Fibroblast of mammary gland (primary cell): ENCODE results near the gene CHRNA5.

Source experiments
- DNase-seq: peaks from one replicate; pipeline ENCODE4 v3.0.0-alpha.2; 2010; ENCODE audit warnings: low read depth
- H3K4me3 ChIP-seq: 2 replicates; pipeline ENCODE4 v1.5.1; 2011; ENCODE audit warnings: low read depth, mild to moderate bottlenecking, low read length, moderate library complexity; ENCODE audit not compliant: control insufficient read depth
- TF ChIP-seq, protein P1 (sequence below): conservative IDR thresholded peaks from 2 replicates; pipeline ENCODE4 v1.5.1; 2011; ENCODE audit warnings: low read depth, low read length, inconsistent platforms; ENCODE audit not compliant: control insufficient read depth, insufficient read depth

Gene CHRNA5

DNA sequence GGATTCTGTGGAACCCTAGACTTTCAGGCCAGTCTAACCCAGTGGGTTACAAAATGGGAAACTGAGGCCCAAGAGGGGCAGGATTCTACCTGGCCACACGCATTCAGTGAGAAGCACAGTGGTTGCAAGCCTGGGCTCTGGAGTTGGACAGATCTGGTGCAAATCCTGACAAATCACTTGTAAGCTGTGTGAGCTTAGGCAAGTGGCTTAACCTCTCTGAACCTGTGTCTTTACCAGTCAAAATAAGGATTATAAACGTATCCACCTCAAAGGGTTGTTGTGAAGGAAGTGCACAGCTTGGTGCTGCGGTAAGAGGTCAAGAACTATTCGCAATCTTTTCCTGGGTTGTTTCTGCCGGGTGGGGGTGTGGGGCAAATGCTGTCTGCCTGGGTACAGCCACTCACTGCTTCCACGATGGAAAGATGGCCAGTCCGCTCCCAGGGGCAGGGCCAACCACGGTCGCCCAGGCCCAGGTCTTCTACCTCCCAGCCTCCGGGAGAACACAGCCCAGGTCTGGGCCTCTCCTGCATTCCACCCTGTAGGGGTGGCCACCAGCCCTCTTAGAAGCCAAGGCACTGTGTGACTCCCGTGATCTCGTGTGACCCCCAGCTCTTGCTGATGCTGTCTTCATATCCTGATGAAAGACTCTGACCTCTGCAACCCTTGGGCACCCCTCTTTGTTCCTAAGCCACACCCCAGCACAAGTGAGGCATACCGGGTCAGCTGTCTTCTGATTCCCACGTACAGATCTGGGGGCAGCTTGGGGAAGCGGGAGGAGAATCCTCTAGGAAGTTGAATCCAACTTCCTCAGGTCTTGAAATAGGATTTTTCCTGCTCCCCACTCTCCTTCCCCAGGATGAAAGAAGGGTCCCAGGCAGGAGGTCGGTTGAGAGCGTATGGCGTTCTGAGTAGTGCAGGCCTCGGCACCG lies 54.0 kb downstream of the CHRNA5 start:
- no peak overlapping the region for H3K4me3 ChIP-seq
- TF ChIP-seq, protein P1, sequence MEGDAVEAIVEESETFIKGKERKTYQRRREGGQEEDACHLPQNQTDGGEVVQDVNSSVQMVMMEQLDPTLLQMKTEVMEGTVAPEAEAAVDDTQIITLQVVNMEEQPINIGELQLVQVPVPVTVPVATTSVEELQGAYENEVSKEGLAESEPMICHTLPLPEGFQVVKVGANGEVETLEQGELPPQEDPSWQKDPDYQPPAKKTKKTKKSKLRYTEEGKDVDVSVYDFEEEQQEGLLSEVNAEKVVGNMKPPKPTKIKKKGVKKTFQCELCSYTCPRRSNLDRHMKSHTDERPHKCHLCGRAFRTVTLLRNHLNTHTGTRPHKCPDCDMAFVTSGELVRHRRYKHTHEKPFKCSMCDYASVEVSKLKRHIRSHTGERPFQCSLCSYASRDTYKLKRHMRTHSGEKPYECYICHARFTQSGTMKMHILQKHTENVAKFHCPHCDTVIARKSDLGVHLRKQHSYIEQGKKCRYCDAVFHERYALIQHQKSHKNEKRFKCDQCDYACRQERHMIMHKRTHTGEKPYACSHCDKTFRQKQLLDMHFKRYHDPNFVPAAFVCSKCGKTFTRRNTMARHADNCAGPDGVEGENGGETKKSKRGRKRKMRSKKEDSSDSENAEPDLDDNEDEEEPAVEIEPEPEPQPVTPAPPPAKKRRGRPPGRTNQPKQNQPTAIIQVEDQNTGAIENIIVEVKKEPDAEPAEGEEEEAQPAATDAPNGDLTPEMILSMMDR, result no peak
- DNase-seq, result no peak

DNA sequence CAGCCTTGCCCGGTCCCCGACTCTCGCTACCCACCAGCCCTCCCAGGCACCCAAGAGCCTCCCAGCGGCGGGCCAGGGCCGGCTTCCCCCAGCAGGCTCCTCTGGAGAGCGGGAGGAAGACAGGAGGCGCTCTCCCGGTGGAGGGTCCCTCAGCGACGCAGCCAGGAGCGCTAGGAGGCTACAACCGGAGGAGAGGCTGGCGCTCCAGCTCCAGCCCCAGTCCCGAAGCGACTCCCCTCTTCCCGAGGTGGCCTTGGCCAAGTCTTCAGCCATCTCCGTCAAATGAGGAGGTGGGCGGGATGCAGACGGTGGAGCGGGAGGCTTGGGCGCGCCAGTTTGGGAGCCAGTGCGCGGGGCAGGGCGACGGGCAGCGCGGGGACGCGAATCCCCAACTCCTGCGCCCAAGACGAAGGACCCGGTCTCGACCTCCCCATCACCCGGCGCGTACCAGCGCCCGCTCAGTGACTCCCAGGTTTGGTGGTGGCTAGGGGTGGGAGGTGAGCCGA lies 54.8 kb downstream of the CHRNA5 start:
- DNase-seq, result no peak
- TF ChIP-seq, protein P1, result peak; percentile 1

DNA sequence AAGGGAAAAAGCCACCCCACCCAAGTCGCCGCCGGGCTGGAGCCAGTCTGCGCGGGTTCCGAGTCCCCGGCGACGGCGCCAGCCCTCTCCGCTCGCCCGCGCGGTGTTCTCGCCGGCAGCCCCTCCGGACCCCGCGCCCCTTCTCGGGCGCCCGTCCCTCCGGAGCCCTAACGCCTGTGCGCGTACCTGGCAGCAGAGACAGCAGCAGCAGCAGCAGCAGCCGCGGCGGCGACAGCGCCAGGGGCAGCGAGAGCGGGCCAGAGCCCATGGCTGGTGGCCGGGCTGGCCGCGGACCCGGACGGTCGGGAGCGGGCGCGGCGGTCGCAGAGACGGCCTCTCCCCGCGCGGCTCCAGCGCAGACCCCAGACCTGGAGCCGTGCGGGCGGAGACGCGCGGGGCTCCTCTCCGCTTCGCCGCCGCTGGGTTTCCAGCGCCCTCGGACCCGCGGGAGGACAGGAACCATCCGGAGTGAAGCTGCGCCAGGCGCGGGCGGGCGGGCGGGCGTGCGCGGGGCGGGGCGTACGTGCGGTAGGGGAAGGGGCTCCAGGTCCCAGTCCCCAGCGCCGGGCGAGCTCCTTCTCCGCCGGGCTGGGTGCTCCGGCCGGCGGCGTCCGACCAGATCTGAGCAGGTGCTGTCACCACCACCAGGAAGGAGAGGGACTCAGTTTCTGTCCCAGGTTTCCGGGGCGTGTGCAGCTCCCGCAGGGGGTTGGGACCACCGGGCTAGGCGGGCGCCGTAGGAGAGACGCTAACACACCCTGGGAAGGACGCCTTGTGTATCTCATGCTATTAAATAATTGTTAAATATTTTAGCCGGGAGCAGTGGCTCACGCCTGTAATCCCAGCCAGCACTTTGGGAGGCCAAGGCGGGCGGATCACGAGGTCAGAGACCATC lies 55.5 kb downstream of the CHRNA5 start, which contains the start of gene CHRNA3:
TSS of gene CHRNA3 (minus strand) at position 470 of the 895 bp plus-strand sequence. CDS start at position 268, 202 bp downstream.
- DNase-seq, result no peak
- no peak within 1 kb of the TSS for H3K4me3 ChIP-seq
- TF ChIP-seq, protein P1, result no peak

More for the DNA sequence above, 54.8 kb downstream of the CHRNA5 start:
- H3K4me3 ChIP-seq, result no peak overlapping the region

DNA sequence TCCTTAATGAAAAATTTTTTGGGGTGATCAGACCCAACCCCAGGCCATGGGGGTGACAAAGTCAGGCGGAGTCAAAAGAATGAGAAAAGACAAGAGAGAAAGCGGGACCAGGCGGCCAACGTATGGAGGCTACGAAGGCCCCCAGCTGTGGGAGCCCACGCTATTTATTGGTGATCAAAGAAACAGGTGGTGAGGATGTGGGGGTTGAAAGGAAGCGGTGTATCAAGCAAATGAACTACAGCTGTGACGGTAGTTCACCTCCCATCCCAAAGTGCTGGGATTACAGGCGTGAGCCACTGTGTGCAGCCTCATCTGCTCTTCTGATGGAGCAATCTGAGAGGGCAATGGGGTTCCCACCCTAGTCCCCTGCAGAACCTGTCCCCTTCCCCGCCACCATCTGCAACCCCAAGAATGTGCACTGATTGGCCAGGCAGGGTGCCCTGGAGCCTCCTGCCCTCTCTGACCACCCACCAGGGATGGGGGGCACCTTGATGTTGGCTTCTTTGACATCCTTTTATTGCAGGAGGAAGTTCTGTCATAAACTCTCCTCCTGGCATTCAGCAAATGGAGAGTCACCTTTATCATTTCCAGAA lies 56.6 kb downstream of the CHRNA5 start:
- no peak overlapping the region for H3K4me3 ChIP-seq
- DNase-seq, result no peak
- TF ChIP-seq, protein P1, result no peak

DNA sequence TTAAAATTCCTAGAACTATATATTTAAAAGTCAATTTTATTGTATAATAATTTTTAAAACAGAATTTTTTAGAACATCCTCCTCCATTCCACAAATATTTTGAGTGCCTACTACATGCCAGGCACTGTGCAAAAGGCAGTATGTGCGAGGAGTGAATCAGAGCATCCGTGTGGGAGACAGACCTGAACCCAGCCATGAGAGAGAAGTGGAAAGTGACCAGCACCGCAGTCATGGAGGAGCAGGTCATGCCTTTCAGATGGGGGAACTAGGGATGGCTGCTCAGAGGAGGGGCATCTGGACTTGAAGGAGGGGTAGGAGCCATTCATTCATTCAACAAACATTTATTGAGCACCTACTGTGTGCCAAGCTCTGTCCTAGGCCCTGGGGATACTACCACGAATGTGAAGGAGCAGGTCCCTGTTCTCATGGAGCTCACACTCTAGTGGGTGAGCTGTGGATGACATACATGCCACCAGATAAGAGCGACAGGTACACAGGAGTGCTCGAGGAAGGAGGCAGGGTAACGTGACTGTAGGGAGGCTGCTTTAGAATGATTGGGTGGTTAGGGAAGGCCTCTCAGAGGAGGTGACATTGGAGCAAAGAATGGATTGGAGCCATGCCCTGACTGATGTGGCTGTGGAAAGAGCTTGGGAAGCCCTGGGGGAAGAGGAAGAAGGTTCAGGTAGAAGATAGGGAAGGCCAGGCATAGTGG lies 58.6 kb downstream of the CHRNA5 start:
- H3K4me3 ChIP-seq, result no peak overlapping the region
- no peak for DNase-seq
- TF ChIP-seq, protein P1, result no peak
